Ramos (cell line): ENCODE measurements around the gene SMTNL2.

Source experiments
- in situ Hi-C: fragments of 300-500 bp; cut with MboI; formaldehyde crosslinking; loops from one replicate; pipeline ENCODE4 v1.14.3; 2022; ENCODE audit warnings: low sequenced_read_pairs; ENCODE audit not compliant: unreplicated experiment

Gene SMTNL2

DNA sequence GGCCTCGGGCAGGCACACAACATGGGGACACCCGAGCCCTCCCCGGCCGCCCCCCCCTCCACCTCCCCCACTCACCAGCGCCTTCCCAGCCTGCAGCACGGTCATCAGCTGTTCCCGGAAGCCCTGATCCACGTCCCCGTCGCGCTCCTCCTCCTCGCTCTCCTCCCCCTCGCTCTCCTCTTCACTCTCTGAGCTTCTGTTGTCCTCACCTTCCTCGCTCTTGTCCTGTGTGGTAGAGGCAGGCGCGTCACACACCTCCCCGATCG lies 39.4 kb upstream of the SMTNL2 start:
- in situ Hi-C loops, result no loop called here

- in situ Hi-C loops, result no loop called here
Measured at GRCh38 chr17:4545217-4545951, 38.9 kb upstream of the SMTNL2 start.

- in situ Hi-C loops, result no loop called here
Measured at GRCh38 chr17:4547118-4547906, 37.0 kb upstream of the SMTNL2 start.

- in situ Hi-C loops, result no loop called here
Measured at GRCh38 chr17:4548061-4548461, 36.3 kb upstream of the SMTNL2 start.

GRCh38 chr17:4548721-4549531 lies 35.4 kb upstream of the SMTNL2 start:
- in situ Hi-C loops, result no loop called here

GRCh38 chr17:4549781-4550533 lies 34.4 kb upstream of the SMTNL2 start:
- in situ Hi-C loops, result no loop called here

- in situ Hi-C loops, result no loop called here
Measured at GRCh38 chr17:4550534-4551039, 33.7 kb upstream of the SMTNL2 start.

GRCh38 chr17:4551141-4551540 lies 33.2 kb upstream of the SMTNL2 start:
- in situ Hi-C loops, result no loop called here

DNA sequence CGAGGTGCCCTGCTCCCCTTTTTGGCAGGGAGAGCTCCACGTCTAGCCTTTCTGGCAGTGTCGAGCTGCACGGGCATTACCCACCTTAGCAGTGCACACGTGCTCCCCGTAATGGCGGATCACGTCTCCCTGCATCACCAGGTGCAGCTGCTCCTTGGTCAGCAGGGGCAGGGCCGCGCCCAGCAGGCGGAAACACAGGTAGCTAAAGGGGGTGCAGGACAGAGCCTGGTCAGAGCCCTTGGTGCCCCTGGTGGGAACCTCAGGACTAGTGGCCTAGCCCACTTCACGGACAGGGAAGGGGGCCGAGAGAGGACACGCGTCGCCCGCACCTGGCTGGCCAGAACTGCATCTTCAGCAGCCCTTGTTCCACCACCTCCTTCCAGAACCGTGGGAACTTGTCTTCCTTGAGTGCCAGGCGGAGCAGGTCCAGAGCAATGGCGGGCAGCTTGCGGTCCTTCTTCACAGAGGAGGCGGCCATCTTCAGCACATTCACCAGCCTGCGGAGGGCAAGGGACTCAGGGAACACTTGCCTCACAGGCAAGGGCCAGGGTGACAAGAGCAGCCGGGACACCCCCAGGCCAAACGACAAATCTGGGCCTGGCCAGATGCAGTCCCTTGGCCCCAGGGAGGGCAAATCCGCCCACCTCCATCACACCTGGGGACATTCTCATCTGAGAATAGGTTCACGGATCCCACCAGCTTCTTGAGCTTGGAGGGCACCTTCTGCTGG lies 32.4 kb upstream of the SMTNL2 start:
- in situ Hi-C loops, result no loop called here

- in situ Hi-C loops, result no loop called here
Measured at GRCh38 chr17:4553669-4554068, 30.7 kb upstream of the SMTNL2 start.

- in situ Hi-C loops, result no loop called here
Measured at GRCh38 chr17:4554441-4554996, 29.8 kb upstream of the SMTNL2 start.

- in situ Hi-C loops, result no loop called here
Measured at GRCh38 chr17:4554997-4555799, 29.1 kb upstream of the SMTNL2 start, which contains the start of gene MYBBP1A. Gene MYBBP1A, minus strand, starts transcription at chr17:4555384. Its CDS starts 60 bp downstream, at chr17:4555324.

DNA sequence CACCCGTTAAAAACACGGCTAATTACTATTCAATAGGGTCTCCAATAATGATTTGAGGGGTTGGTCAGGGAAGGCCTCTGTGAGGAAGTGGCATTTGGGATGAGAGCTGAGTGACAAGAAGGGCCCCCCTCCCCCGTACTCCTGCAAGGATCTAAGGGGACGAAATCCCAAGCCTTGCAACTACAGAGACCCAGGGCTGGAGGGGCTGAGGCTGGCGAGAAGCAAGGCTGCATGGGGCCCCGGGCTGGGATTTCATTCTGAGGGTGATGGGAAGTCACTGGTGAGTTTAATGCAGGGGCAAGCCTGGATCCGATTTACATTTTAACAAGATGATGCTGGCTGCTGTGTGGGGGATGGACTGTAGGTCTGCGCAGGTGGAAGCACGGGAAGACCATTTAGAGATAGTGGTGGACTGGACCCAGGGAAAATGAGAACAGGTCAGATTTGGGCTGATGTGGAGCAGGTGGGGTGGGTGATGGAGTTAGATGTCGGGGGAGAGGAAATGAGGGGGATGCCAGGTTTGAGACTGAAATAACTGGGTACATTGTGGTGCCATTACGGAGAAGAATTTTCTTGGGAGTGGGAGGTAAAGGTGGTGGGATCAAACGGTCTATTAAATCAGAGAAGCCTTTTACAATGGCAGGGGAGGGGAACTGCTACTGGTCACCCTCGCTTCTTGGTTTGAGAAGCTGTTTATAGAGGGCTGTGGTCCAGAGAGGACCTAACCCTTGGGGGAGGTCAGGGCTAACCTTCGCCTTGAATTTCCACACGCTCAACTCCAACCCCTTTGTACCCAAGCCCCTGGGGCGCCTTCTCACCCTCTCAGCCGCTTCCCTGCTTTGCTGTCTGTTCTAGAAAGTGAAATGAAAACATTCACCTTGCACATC lies 28.2 kb upstream of the SMTNL2 start:
- in situ Hi-C loops, result no loop called here

- in situ Hi-C loops, result no loop called here
Measured at GRCh38 chr17:4556996-4557395, 27.3 kb upstream of the SMTNL2 start.

DNA sequence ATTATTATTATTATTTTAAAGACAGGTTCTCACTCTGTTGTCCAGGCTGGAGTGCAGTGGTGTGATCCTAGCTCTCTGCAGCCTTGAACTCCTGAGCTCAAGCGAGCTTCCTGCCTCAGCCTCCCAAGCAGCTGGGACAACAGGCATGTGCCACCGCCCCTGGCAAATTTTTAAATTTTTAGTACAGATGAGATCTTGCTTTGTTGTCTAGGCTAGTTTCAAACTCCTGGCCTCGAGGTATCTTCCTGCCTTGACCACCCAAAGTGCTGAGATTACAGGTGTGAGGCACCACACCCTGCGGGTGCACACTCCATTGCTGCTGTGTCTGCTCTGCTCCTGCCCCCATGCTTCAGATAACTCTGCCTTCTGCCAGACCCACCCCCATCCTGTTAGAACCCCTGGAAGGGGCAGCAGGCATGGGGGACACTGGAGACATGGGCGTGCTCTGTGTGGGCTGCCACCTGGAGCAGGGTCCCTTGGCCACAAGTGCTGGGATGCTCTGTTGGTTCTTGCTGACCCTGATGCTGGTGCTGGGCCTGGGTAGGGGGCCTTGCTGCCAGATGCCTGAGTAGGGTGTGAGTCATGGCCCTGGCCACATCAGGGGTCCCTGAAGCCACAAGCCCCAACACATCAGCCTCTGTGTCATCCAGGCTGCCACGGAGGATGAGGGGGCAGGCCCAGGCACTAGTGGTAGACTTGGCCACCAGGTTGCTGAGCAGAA lies 26.5 kb upstream of the SMTNL2 start:
- in situ Hi-C loops, result no loop called here

GRCh38 chr17:4558347-4558971 lies 25.9 kb upstream of the SMTNL2 start:
- in situ Hi-C loops, result no loop called here
